ENCODE data around the gene SAMD4A. TPM values are rescaled to one million over a fixed set of nuclear protein-coding genes. Genes with fewer than 3 reads are reported as not detected.

The SAMD4A gene
- total and polyA plus RNA-seq, 2 of the 4 experiments (the other 2 are of a cell fraction), result 22.9 to 38.2 TPM

DNA sequence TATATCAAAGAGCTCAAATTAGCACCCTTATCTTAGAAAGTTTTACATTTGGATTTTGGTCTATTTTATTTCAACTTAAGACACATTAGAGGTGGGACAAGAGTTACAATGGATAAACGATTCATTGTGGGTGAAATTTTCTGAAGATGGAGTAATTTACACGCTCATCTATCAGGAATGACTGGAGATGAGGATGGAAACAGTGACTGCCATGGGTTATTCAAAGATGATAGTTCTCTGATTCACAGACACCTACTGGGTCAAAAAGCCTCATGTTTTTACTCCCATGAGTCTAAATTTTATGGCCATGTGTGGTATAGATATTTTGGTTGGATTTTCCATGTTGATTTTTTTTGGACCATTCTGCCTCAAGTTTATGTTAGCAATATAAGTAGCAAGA is 22.1 kb downstream of the SAMD4A start:
- no peak overlapping the region for H3K23ac ChIP-seq (ENCODE audit: low read depth, low read length)
- DNase-seq, result peak; percentile 69
- H3K36me3 ChIP-seq (ENCODE audit: control insufficient read depth, insufficient read depth, low read length), result peaks cover 2% of the 10 kb centered on the region; the same call in 1 of the 2 replicates
- POLR2A ChIA-PET (ENCODE audit: unreplicated experiment), result no interaction called here
- H3K4me3 ChIP-seq (ENCODE audit: insufficient read depth, low read depth, low read length), result no peak overlapping the region
- no peak overlapping the region for H2BK15ac ChIP-seq (ENCODE audit: low read depth, low read length)
- no peak overlapping the region for H4K8ac ChIP-seq (ENCODE audit: low read depth in 2 of 2, low read length in 2 of 2)
- no peak for TF ChIP-seq MAZ (IDR thresholded peaks at IDR 0.05; ENCODE audit: borderline replicate concordance, low read depth, low read length)
- 0 out of 2 replicates have a peak, but pooled peaks have one; percentile 2 for TF ChIP-seq CEBPB (IDR thresholded peaks at IDR 0.05; ENCODE audit: low read depth, low read length)
- dilution Hi-C loops (cut with HindIII; ENCODE audit: low sequenced_read_pairs, unreplicated experiment) (no loop called here), in situ Hi-C loops (cut with MboI; ENCODE audit: low sequenced_read_pairs) (no loop called here), intact Hi-C loops (cut with micrococcal nuclease) (no loop called here)
- no peak overlapping the region for H3K4ac ChIP-seq (ENCODE audit: low read depth, low read length)
- peaks cover 18 to 52% of the 10 kb centered on the region in 2 experiments; a peak in 3 of 4 replicates for H3K79me1 ChIP-seq (ENCODE audit: low read depth in 1 of 2, low read length in 2 of 2)
- no peaks in the 10 kb centered on the region for H3K9me3 ChIP-seq (ENCODE audit: control insufficient read depth, insufficient read depth, low read length)
- BruUV-seq (replicated peaks), result no TSS peak
- no peak overlapping the region for H3K9ac ChIP-seq (ENCODE audit: low read depth, low read length)
- H2AFZ ChIP-seq (replicated peaks; ENCODE audit: low read length, poor library complexity), result no peak overlapping the region
- H2AK9ac ChIP-seq (replicated peaks; ENCODE audit: low read depth, low read length, poor library complexity), result no peak overlapping the region
- no peak overlapping the region for H3K27ac ChIP-seq (ENCODE audit: insufficient read depth, low read length)
- H4K20me1 ChIP-seq (ENCODE audit: insufficient read depth, low read length), result peaks cover 47% of the 10 kb centered on the region
- peaks cover 10% of the 10 kb centered on the region for H3K4me1 ChIP-seq (ENCODE audit: control insufficient read depth, insufficient read depth, low read length)
- H2AK5ac ChIP-seq (ENCODE audit: low read depth, low read length), result no peak overlapping the region
- CTCF ChIA-PET, result no interaction called here
- no peak overlapping the region for H2BK5ac ChIP-seq (ENCODE audit: low read depth, low read length, poor library complexity, severe bottlenecking)
- no peak overlapping the region for H4K91ac ChIP-seq (ENCODE audit: insufficient read depth, low read depth, low read length)
- no peak overlapping the region for H3K56ac ChIP-seq (ENCODE audit: extremely low read depth, insufficient read depth, low read length)
- H2BK120ac ChIP-seq (ENCODE audit: low read depth, low read length), result no peak overlapping the region
- no peak overlapping the region for H4K5ac ChIP-seq (ENCODE audit: low read depth, low read length)
- no CpG with 5 or more reads among the region's 2 CpGs for WGBS, 2 experiments (ENCODE audit: extremely low coverage in 2 of 2, insufficient read length in 1 of 2)
- no peaks in the 10 kb centered on the region for H3K27me3 ChIP-seq (ENCODE audit: control insufficient read depth, insufficient read depth, low read length)
- ATAC-seq (ENCODE audit: low read depth), result no peak; the same call in 1 of the 2 replicates
- no peak overlapping the region for H3K18ac ChIP-seq (ENCODE audit: low read depth, low read length)
- H3K14ac ChIP-seq (replicated peaks; ENCODE audit: low read depth, low read length), result no peak overlapping the region
- H2BK20ac ChIP-seq (ENCODE audit: low read depth, low read length), result no peak overlapping the region
- no peak overlapping the region; the same call in 1 of the 2 replicates for H3K4me2 ChIP-seq (ENCODE audit: low read depth, low read length)
- H3K9me1 ChIP-seq (ENCODE audit: insufficient read depth, low read length), result peaks cover 23% of the 10 kb centered on the region
